OCI-LY1 (cell line): Measurements from ENCODE around the gene DBNDD1.

Experiments
- CTCF ChIP-seq: fragments of 200-600 bp; sonication (generic), shearing (Covaris generic); IDR thresholded peaks from 2 replicates; pipeline ENCODE4 v1.5.1; 2017; ENCODE audit warnings: mild to moderate bottlenecking, antibody characterized with exemption, low read length, moderate library complexity, mixed read lengths
- EZH2 ChIP-seq: fragments of 200-600 bp; sonication (generic), shearing (Covaris generic); IDR thresholded peaks from 2 replicates; pipeline ENCODE4 v1.8.0; 2017; ENCODE audit warnings: borderline replicate concordance, mixed run types, mild to moderate bottlenecking, antibody characterized with exemption, low read length, moderate library complexity, mixed read lengths

GRCh38 chr16:90047714-90048346, 28.6 kb upstream of the DBNDD1 start:
- no peak for TF ChIP-seq CTCF
- TF ChIP-seq EZH2, result no peak
